Measurements from ENCODE around the gene ERCC3.

ERCC3 gene

DNA sequence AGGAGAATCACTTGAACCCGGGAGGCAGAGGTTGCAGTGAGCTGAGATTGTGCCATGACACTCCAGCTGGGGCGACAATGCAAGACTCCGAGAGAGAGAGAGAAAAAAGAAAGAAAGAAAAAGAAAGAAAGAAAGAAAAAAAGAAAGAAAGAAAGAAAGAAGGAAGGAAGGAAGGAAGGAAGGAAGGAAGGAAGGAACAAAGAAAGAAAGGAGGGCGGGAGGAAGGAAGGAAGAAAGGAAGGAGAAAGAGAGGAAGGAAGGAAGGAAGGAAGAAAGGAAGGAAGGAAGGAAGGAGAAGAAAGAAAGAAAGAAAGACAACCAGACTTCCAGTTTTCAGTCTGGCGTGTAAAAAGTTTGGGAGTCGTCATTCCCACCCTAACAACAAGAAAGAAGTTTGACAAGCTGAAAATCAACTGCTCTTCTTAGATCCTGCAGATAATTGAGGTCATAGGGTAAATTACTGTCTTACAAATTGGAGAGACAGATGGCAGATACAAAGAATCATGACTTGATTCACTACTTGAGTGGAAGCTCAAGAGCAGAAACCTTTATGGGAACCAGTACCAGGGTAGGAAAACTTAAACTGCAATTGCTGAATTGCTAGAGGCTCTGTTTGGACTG lies 58.8 kb downstream of the ERCC3 start:
- Histone ChIP-seq H3K9ac (ENCODE audit: low read depth, low read length) (no peak overlapping the region), H3K9me3 (ENCODE audit: insufficient read depth, low read length, severe bottlenecking) (peaks cover 7% of the 10 kb centered on the region), H2AFZ (ENCODE audit: low read depth, low read length) (no peak overlapping the region), H3K36me3 (ENCODE audit: insufficient read depth, low read length) (no peaks in the 10 kb centered on the region), H4K20me1 (ENCODE audit: insufficient read depth, low read length) (no peaks in the 10 kb centered on the region), H3K79me2 (ENCODE audit: insufficient read depth, low read length) (no peaks in the 10 kb centered on the region), H3K4me2 (ENCODE audit: insufficient read depth, low read length) (no peak overlapping the region), H3K4me3 (ENCODE audit: low read depth in 1 of 2, low read length in 2 of 2) (no peak overlapping the region), H3K27ac (ENCODE audit: low read length) (no peak overlapping the region), H3K4me1 (ENCODE audit: insufficient read depth, low read length) (no peaks in the 10 kb centered on the region), H3K27me3 (ENCODE audit: insufficient read depth, low read length, poor library complexity) (no peaks in the 10 kb centered on the region)
- no peak for ATAC-seq (ENCODE audit: insufficient read depth, low read depth)
- TF ChIP-seq, protein P1, sequence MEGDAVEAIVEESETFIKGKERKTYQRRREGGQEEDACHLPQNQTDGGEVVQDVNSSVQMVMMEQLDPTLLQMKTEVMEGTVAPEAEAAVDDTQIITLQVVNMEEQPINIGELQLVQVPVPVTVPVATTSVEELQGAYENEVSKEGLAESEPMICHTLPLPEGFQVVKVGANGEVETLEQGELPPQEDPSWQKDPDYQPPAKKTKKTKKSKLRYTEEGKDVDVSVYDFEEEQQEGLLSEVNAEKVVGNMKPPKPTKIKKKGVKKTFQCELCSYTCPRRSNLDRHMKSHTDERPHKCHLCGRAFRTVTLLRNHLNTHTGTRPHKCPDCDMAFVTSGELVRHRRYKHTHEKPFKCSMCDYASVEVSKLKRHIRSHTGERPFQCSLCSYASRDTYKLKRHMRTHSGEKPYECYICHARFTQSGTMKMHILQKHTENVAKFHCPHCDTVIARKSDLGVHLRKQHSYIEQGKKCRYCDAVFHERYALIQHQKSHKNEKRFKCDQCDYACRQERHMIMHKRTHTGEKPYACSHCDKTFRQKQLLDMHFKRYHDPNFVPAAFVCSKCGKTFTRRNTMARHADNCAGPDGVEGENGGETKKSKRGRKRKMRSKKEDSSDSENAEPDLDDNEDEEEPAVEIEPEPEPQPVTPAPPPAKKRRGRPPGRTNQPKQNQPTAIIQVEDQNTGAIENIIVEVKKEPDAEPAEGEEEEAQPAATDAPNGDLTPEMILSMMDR (IDR thresholded peaks at IDR 0.05; ENCODE audit: borderline replicate concordance, extremely low read depth, low read length, poor library complexity, severe bottlenecking): no peak
- no peak for TF ChIP-seq EZH2 (IDR thresholded peaks at IDR 0.05; ENCODE audit: borderline replicate concordance, low read depth, low read length, severe bottlenecking)
- DNase-seq: no peak

DNA sequence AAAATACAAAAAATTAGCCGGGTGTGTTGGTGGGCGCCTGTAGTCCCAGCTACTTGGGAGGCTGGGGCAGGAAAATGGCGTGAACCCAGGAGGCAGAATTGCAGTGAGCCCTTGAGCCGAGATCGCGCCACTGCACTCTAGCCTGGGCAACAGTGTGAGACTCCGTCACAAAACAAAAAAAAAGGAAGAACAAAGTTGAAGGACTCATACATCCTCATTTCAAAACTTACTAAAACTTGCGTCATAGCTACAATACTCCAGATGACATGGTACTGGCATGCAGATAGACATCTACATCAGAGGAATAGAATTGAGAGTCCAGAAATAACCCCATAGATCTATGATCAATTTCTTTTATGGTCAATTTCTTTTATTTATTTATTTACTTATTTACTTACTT lies 60.2 kb downstream of the ERCC3 start:
- no peak overlapping the region for H3K9ac ChIP-seq (ENCODE audit: low read depth, low read length)
- peaks cover 6% of the 10 kb centered on the region for H3K9me3 ChIP-seq (ENCODE audit: insufficient read depth, low read length, severe bottlenecking)
- no peak overlapping the region for H3K4me3 ChIP-seq (ENCODE audit: low read depth in 1 of 2, low read length in 2 of 2)
- no peak overlapping the region for H3K4me2 ChIP-seq (ENCODE audit: insufficient read depth, low read length)
- no peak overlapping the region for H2AFZ ChIP-seq (ENCODE audit: low read depth, low read length)
- no peaks in the 10 kb centered on the region for H3K36me3 ChIP-seq (ENCODE audit: insufficient read depth, low read length)
- no peak for TF ChIP-seq EZH2 (IDR thresholded peaks at IDR 0.05; ENCODE audit: borderline replicate concordance, low read depth, low read length, severe bottlenecking)
- TF ChIP-seq, protein P1 (IDR thresholded peaks at IDR 0.05; ENCODE audit: borderline replicate concordance, extremely low read depth, low read length, poor library complexity, severe bottlenecking): no peak
- H3K79me2 ChIP-seq (ENCODE audit: insufficient read depth, low read length): no peaks in the 10 kb centered on the region
- DNase-seq: no peak
- no peak for ATAC-seq (ENCODE audit: insufficient read depth, low read depth)
- H3K27ac ChIP-seq (ENCODE audit: low read length): no peak overlapping the region
- no peaks in the 10 kb centered on the region for H4K20me1 ChIP-seq (ENCODE audit: insufficient read depth, low read length)
- no peaks in the 10 kb centered on the region for H3K27me3 ChIP-seq (ENCODE audit: insufficient read depth, low read length, poor library complexity)
- H3K4me1 ChIP-seq (ENCODE audit: insufficient read depth, low read length): no peaks in the 10 kb centered on the region

- Histone ChIP-seq H3K79me2 (ENCODE audit: insufficient read depth, low read length) (no peaks in the 10 kb centered on the region), H2AFZ (ENCODE audit: low read depth, low read length) (no peak overlapping the region), H4K20me1 (ENCODE audit: insufficient read depth, low read length) (no peaks in the 10 kb centered on the region), H3K9ac (ENCODE audit: low read depth, low read length) (no peak overlapping the region), H3K4me2 (ENCODE audit: insufficient read depth, low read length) (no peak overlapping the region), H3K4me1 (ENCODE audit: insufficient read depth, low read length) (no peaks in the 10 kb centered on the region), H3K9me3 (ENCODE audit: insufficient read depth, low read length, severe bottlenecking) (no peaks in the 10 kb centered on the region), H3K27me3 (ENCODE audit: insufficient read depth, low read length, poor library complexity) (no peaks in the 10 kb centered on the region), H3K36me3 (ENCODE audit: insufficient read depth, low read length) (no peaks in the 10 kb centered on the region), H3K4me3 (ENCODE audit: low read depth in 1 of 2, low read length in 2 of 2) (no peak overlapping the region), H3K27ac (ENCODE audit: low read length) (no peak overlapping the region)
- ATAC-seq (ENCODE audit: insufficient read depth, low read depth) (no peak), DNase-seq (no peak)
- TF ChIP-seq EZH2 (IDR thresholded peaks at IDR 0.05; ENCODE audit: borderline replicate concordance, low read depth, low read length, severe bottlenecking): no peak
- TF ChIP-seq, protein P1 (IDR thresholded peaks at IDR 0.05; ENCODE audit: borderline replicate concordance, extremely low read depth, low read length, poor library complexity, severe bottlenecking): no peak
Observed at GRCh38 chr2:127231130-127231865, 62.6 kb downstream of the ERCC3 start.

All from DND-41 (cell line).